Epithelial cell of proximal tubule (primary cell): ENCODE data around the gene CCDC70. TPM values are rescaled to one million over a fixed set of nuclear protein-coding genes. Genes with fewer than 3 reads are reported as not detected.

ENCODE experiments used
- DNase-seq: peaks from one replicate; pipeline ENCODE4 v3.0.0-alpha.2; 2011; ENCODE audit warnings: low read depth
- H3K4me3 ChIP-seq: 2 replicates; pipeline ENCODE4 v1.5.1; 2011; ENCODE audit warnings: low read depth, mild to moderate bottlenecking, low read length
- total RNA-seq: library from RNA; depleted of rRNA; stranded (reverse); fragments of >200 nt; gene quantifications from 2 replicates; pipeline ENCODE4 v1.2.3, GENCODE V29; 2015
- TF ChIP-seq, protein P1 (sequence below): conservative IDR thresholded peaks from 2 replicates; pipeline ENCODE4 v1.5.1; 2012; ENCODE audit warnings: low read depth, mild to moderate bottlenecking, low read length

CCDC70 gene
- total RNA-seq, 1 donor from 2014 or later: not detected

DNA sequence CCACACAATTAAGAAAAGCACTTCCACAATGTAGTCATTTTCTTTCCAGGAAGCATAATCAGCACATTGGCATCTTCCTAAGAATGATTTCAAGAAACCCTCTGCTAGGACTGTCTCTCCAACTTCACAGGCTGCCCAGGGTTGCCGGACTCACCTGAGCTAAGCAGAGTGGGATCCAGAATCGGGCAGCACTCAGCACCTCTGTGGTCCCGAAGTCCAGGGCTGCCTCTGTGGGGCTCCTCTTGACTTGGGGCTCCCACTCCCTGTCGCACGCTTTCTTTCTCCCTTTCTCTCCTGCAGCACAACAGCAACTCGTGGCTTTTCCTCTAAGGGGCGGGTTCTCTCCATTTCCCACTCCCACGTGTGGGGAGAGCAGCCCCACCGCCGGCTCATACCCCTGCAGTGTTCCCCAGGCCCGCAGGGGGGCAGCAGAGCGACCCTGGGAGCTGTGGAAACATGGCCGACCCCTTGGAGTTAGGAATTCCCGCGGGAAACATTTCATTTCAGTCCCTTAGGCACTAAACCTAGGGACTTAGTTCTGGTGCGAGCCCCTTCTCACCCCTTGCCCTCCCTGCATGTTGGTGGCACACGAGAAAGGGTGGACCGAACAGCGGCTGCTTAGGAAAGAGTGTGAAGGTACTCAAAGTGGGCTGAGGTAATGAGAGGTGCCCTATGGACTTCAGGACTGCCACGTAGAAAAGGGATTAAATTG is 16.8 kb upstream of the CCDC70 start, which contains the start of gene TMEM272:
TMEM272 (minus strand) TSS at position 316 of the 712 bp plus-strand sequence. CDS start 6,647 bp downstream, outside the sequence.
- DNase-seq: no peak
- peak within 1 kb of the TSS; percentile 43 for H3K4me3 ChIP-seq
- TF ChIP-seq, protein P1, sequence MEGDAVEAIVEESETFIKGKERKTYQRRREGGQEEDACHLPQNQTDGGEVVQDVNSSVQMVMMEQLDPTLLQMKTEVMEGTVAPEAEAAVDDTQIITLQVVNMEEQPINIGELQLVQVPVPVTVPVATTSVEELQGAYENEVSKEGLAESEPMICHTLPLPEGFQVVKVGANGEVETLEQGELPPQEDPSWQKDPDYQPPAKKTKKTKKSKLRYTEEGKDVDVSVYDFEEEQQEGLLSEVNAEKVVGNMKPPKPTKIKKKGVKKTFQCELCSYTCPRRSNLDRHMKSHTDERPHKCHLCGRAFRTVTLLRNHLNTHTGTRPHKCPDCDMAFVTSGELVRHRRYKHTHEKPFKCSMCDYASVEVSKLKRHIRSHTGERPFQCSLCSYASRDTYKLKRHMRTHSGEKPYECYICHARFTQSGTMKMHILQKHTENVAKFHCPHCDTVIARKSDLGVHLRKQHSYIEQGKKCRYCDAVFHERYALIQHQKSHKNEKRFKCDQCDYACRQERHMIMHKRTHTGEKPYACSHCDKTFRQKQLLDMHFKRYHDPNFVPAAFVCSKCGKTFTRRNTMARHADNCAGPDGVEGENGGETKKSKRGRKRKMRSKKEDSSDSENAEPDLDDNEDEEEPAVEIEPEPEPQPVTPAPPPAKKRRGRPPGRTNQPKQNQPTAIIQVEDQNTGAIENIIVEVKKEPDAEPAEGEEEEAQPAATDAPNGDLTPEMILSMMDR: peak; percentile 96

DNA sequence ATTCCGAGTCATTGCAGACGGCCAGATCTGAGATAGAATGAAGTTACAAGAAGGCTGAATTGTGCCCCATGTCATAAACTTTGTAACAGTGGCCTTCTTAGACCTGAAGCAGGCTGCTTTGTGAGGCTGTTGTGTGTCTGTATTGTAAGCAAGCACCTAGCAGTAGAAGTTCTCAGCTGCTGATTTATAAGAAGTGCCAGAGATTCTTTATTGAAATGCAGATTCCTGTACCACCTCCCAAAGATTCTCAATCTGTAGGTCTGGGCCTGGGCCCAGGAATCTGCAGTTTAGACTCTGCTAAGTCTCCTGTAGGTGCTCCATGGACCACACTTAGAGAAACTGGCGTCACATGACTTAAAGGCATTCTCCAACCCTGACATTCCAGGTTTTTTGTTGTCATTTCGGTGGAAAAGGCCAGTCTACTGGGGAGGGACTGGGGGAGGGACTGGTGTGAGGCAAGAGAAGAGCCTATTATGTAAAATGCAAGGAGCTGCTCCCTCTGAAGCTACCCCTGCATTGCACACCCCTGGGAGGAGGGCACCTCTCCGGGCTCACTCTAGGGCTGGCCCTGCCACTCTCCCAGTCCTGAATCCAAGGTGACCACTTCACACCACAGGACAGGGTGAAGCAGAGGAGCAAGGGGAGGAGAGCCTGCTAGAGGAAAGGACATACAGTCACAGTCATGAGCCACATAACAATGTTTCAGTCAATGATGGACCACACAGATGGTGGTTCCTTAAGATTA is 16.0 kb upstream of the CCDC70 start:
- TF ChIP-seq, protein P1: no peak
- peak overlapping the region; percentile 43 for H3K4me3 ChIP-seq
- no peak for DNase-seq

DNA sequence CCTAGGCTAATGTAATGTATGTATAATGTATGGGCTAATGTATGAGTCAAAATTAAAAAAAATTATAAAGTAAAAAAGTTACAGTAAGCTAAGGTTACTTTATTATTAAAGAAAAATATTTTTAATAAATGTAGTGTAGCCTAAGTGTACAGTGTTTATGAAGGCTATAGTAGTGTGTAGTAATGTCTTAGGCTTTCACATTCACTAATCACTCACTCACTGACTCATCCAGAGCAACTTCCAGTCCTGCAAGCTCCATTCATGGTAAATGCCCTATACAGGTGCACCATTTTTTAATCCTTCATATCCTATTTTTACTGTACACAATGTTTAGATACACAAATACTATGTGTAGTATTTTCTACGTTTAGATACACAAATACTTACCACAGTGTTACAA is 15.0 kb upstream of the CCDC70 start:
- DNase-seq: no peak
- TF ChIP-seq, protein P1: no peak
- no peak overlapping the region for H3K4me3 ChIP-seq

DNA sequence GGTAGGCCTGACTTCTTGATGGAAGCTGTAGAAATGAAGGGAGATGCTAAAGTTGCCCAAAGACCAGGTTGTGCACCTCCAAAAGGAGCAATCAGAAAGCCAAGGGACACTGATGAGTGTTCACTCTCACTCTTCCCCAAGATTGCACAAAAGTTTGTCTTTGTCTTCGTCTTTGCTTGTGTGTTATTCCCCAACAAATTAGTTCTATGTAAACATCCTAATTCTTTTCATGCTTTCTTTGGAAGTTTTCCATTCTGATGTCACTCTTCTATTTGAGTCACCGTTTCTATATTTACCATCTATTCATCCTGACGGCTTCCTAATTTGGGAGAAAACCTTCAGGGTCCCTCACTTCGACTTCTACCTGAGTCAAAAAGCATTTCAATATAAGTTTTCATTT is 13.1 kb upstream of the CCDC70 start:
- no peak for DNase-seq

DNA sequence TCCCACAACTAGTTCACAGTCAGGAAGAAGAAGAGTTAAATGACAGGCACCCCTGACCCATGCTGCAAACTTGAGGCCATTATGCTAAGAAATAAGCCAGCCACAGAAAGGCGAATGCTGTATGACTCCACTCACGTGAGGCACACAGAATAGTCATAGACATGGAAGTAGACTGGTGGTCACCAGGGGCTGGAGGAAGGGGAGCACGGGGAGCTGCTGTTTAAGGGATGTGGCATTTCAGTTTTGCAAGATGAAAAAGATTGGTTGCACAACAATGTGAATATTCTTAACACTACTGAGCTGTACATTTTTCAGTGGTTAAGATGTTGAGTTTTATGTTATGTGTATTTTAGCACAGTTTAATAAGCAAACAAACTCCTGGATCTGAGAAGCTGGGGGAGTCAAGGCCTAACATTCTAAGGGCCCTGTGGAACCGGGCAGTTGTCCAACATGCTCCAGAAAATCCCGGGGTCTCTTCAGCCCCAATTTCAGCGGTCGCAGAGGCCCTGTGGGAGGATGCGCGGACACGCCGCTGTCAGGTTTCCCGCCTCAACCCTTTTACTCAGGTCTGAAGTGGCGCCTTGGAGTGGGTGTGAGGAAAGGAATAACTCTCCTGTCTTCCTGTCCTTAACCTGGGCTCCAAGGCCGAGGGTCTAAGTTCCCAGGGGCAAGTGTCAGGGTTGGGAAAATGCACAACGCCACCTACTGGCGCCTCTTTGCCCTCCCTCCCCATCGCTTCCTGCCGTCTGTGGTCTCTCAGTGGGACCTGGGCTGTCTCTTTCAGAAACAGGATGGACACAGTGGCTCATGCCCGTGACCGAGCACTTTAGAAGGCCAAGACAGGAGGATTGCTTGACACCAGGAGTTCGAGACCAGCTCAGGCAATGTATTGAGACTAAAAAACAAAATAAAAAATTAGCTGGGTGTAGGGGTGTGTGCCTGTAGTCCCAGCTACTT is 12.3 kb upstream of the CCDC70 start:
- TF ChIP-seq, protein P1: peak; percentile 70
- DNase-seq: no peak
- no peak overlapping the region for H3K4me3 ChIP-seq

More for the DNA sequence above, 13.1 kb upstream of the CCDC70 start:
- TF ChIP-seq, protein P1: no peak
- H3K4me3 ChIP-seq: no peak overlapping the region

DNA sequence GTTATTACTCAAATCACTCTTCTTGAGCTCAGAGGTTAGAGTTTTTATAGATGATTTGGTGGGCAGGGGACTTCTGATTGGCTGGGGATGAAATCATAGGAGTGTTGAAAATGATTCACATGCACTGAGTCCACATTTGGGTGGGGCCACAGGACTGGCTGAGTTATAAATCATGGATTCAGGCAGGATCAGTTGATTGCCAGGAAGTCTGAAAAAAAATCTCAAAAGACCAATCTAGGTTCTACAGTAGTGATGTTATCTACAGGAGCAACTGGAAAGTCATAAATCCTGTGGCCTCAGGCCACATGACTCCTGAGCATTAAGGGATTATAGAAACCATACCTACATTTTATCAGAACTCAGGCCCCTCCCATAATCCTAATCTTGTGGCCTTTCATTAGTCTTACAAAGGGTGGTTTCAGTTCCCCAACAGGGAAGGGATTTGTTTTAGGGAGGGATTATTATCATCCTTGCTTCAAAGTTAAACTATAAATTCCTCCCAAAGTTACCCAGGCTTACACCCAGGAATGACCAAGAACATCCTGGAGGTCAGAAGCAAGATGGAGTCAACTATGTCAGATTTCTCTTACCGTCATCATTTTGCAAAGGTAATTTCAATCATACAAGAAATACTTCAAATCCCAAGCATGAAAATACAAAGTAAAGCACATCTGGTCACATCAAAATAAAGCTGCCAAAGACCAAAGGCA is 5.6 kb upstream of the CCDC70 start:
- H3K4me3 ChIP-seq: no peak overlapping the region
- DNase-seq: no peak
- TF ChIP-seq, protein P1: no peak
